GM19238 (cell line): ENCODE data around the gene FBN2.

Experiments used
- DNase-seq: peaks from one replicate; pipeline ENCODE4 v3.0.0; 2011; ENCODE audit warnings: low spot score; ENCODE audit not compliant: insufficient read length

FBN2 gene

DNA sequence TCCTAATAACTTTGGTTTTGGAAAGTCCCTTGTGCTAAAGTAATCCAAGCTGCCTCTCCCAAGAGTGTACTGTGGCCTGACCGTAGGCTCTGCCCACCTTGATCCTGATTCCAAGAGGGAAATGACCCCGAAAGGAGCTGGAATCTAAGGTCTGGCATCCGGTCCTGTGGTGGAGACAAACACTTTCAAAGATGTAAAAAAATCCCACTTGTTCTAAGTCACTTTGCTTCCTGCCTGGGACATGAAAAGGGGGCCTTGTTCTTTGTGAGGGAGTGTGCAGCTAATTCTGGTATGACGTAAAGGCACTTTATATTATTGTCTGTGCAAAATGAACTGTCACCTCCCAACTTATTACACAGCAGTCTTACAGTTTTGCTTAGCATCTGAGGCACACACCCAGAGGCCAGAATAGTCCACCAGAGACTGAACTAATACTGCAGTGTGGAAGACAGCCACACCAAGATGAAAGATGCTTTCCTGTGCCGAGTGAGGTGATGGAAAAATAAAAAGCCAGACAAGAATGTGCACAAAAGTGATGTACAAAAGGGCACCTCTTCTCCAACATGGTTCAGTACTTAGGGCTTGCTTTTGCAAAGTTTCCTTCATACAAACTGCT lies 325.7 kb downstream of the FBN2 start:
- no peak for DNase-seq

DNA sequence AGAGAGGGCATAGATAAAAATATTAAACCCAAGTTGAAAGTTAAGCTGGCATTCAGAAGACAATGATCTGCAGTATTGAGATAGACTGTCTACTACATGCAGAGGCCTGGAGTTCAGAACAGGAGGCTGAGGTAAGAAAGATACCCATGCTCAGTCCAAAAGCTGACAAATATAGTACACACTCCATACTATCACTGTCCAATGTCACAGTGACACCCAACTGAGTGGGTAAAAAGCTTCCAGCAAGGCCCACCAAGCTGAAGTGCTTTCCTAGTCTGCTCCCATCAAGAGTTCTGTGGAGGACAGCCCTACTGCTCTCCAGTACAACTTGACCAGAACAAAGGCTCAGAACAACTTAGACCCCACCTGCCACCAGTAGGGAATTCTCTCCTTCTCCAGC lies 329.6 kb downstream of the FBN2 start:
- no peak for DNase-seq
